A673 (cell line): ENCODE results near the gene MYL6B.

ENCODE experiments used
- CTCF ChIP-seq: fragments of 300-800, 200-600 bp; sonication (generic); conservative IDR thresholded peaks from 2 replicates; pipeline ENCODE4 v1.5.1; 2017; ENCODE audit warnings: low read depth, mild to moderate bottlenecking, antibody characterized with exemption, low read length, moderate library complexity, mixed read lengths
- EZH2 ChIP-seq: fragments of 200-600 bp; sonication (generic); IDR thresholded peaks from 2 replicates; pipeline ENCODE4 v1.6.1; 2017; ENCODE audit warnings: borderline replicate concordance, low read depth, mild to moderate bottlenecking, mixed read lengths, antibody characterized with exemption, low read length; ENCODE audit not compliant: poor library complexity, severe bottlenecking

GRCh38 chr12:56190695-56191155 lies 38.3 kb downstream of the MYL6B start:
- no peak for TF ChIP-seq CTCF
- TF ChIP-seq EZH2 = no peak
